RWPE1 (cell line): ENCODE data around the gene PGF.

Experiments
- CTCF ChIA-PET: fragments of 350-600 bp; sonication (Branson Sonifier 250); formaldehyde crosslinking; extraction: SDS; loops from one replicate; lab custom pipeline; 2021; lab: Yijun Ruan, JAX
- POLR2A ChIA-PET: fragments of 400-600 bp; formaldehyde crosslinking; extraction: SDS; loops from one replicate; lab custom pipeline; 2020; ENCODE audit warnings: antibody characterized with exemption; ENCODE audit not compliant: low non-redundant PET; lab: Yijun Ruan, JAX
- DNase-seq: peaks from one replicate; pipeline ENCODE4 v3.0.0; 2012; ENCODE audit warnings: low spot score
- H3K27ac ChIP-seq: fragments of 450-650 bp; 2 replicates; pipeline ENCODE4 v1.5.1; 2017
- CTCF ChIP-seq: fragments of 450-650 bp; conservative IDR thresholded peaks from 2 replicates; pipeline ENCODE4 v1.5.1; 2017; ENCODE audit warnings: low read depth, mild to moderate bottlenecking

Gene PGF

GRCh38 chr14:74945852-74946658, 9.3 kb downstream of the PGF start:
- peak overlapping the region; percentile 74 for H3K27ac ChIP-seq
- POLR2A ChIA-PET = interaction anchor here (1.3 kb wide), 1 partner anchor 118 kb away, joined by 5 read pairs; the partner anchor contains the start of gene ACYP1
- DNase-seq = peak; percentile 72
- CTCF ChIA-PET = interaction anchor here (0.7 to 3.3 kb wide), 13 partner anchors 9 to 143 kb away, joined by 3 to 25 read pairs (median 6); partner anchors contain the start of gene PGF
- peak; percentile 89 for TF ChIP-seq CTCF

- DNase-seq = no peak
- POLR2A ChIA-PET = interaction anchor here (1.3 kb wide), 1 partner anchor 119 kb away, joined by 5 read pairs; the partner anchor contains the start of gene ACYP1
- CTCF ChIA-PET = interaction anchor here (0.6 to 3.3 kb wide), 19 partner anchors 8 to 1514 kb away, joined by 3 to 25 read pairs (median 3); no protein-coding TSS in a partner anchor
- peak; percentile 54 for TF ChIP-seq CTCF
- H3K27ac ChIP-seq = peak overlapping the region; percentile 74
Measured at GRCh38 chr14:74945261-74945851, 10.0 kb downstream of the PGF start.

GRCh38 chr14:74942608-74943007, 12.8 kb downstream of the PGF start:
- DNase-seq = no peak
- POLR2A ChIA-PET = no interaction called here
- CTCF ChIA-PET = interaction anchor here (0.7 kb wide), 1 partner anchor 288 kb away, joined by 4 read pairs; no protein-coding TSS in a partner anchor
- TF ChIP-seq CTCF = no peak
- H3K27ac ChIP-seq = no peak overlapping the region

GRCh38 chr14:74942181-74942580, 13.2 kb downstream of the PGF start:
- no peak for TF ChIP-seq CTCF
- CTCF ChIA-PET = interaction anchor here (0.6 to 0.7 kb wide), 3 partner anchors 146 to 1444 kb away, joined by 3 to 4 read pairs (median 3); no protein-coding TSS in a partner anchor
- DNase-seq = no peak
- H3K27ac ChIP-seq = peak overlapping the region; percentile 68
- POLR2A ChIA-PET = no interaction called here

GRCh38 chr14:74941676-74942097, 13.7 kb downstream of the PGF start:
- no peak for DNase-seq
- CTCF ChIA-PET = interaction anchor here (0.6 to 0.7 kb wide), 3 partner anchors 147 to 1444 kb away, joined by 3 to 4 read pairs (median 3); no protein-coding TSS in a partner anchor
- POLR2A ChIA-PET = no interaction called here
- TF ChIP-seq CTCF = no peak
- peak overlapping the region; percentile 68 for H3K27ac ChIP-seq

GRCh38 chr14:74940956-74941565, 14.3 kb downstream of the PGF start:
- ChIA-PET CTCF (interaction anchor here (0.6 to 0.7 kb wide), 2 partner anchors 28 to 83 kb away, joined by 5 to 6 read pairs; no protein-coding TSS in a partner anchor), POLR2A (no interaction called here)
- TF ChIP-seq CTCF = no peak
- peak overlapping the region; percentile 68 for H3K27ac ChIP-seq
- DNase-seq = no peak
